IPS-15b (cell line): ENCODE results near the gene PPP4R2.
"Not testable (repeated sequence)": the region's sequence is repeated elsewhere in the genome, so short reads cannot be mapped to it uniquely, and the experiment has no call there.

Experiments
- H3K27me3 ChIP-seq: one replicate; pipeline ENCODE4 v1.6.1; 2013; ENCODE audit warnings: low read length; ENCODE audit not compliant: control insufficient read depth, insufficient read depth
- H3K36me3 ChIP-seq: one replicate; pipeline ENCODE4 v1.6.1; 2013; ENCODE audit warnings: low read length; ENCODE audit not compliant: control insufficient read depth, insufficient read depth
- H3K4me1 ChIP-seq: one replicate; pipeline ENCODE4 v1.6.1; 2013; ENCODE audit warnings: mild to moderate bottlenecking, low read length; ENCODE audit not compliant: control insufficient read depth, insufficient read depth
- H3K4me3 ChIP-seq: one replicate; pipeline ENCODE4 v1.5.1; 2013; ENCODE audit warnings: low read depth, low read length
- H3K9ac ChIP-seq: one replicate; pipeline ENCODE4 v1.6.1; 2013; ENCODE audit warnings: low read depth, mild to moderate bottlenecking, low read length
- H3K9me3 ChIP-seq: one replicate; pipeline ENCODE4 v1.6.1; 2013; ENCODE audit warnings: mild to moderate bottlenecking, low read length; ENCODE audit not compliant: control insufficient read depth, insufficient read depth

The PPP4R2 gene

DNA sequence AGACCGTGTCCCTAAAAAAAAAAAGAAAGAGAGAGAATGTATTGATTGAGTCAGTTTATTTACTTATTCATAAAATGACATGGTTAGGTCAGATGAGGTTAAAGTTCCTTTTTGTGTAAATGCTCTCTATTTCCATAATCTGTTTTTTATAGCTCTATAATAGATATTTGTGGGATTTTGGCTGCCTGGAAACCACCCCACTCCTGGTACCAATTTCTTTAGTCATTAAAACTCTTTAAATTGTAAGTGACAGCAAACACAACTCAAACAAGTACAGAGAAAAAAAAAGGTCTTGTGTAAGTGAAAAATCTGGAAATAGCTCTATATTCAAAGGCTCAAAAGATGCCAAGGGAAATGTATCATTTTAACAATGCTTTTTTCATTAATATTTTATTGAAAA lies 11.0 kb upstream of the PPP4R2 start:
- H3K9ac ChIP-seq: no peak overlapping the region
- no peak overlapping the region for H3K4me3 ChIP-seq
- no peaks in the 10 kb centered on the region for H3K36me3 ChIP-seq
- H3K27me3 ChIP-seq: no peaks in the 10 kb centered on the region
- no peaks in the 10 kb centered on the region for H3K4me1 ChIP-seq
- H3K9me3 ChIP-seq: peaks cover 5% of the 10 kb centered on the region

DNA sequence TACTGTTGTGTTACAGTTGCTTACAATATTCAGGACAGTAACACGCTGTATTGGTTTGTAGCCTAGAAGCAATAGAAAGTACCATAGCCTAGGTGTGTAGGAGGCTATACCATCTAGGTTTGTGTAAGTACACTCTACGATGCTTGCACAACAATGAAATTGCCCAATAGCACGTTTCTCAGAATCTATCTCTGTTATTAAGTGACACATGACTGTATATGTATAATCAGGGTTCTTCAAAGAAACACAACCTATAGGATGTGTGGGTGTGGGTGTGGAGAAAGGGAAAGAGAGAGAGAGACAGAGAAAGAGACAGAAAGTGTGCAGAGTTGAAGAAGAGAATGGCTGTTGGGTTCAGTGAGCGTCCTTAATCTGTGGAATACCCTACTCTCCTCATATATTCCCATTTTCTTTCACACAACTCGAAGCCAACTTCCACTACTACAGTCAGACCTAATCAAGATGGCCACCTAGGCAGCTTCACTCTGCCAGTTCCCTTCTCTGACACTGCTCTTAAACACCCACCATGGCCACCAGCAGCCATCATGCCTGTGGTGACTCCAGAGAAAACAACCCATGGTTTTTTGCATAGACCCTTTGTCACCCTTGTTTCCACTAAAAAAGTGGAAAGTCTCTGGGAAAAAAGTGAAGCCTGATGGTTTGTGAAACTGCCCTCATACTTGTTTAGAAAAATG lies 5.8 kb upstream of the PPP4R2 start:
- H3K4me3 ChIP-seq: no peak overlapping the region
- peaks cover 4% of the 10 kb centered on the region for H3K4me1 ChIP-seq
- peaks cover under 1% of the 10 kb centered on the region for H3K9me3 ChIP-seq
- H3K36me3 ChIP-seq: no peaks in the 10 kb centered on the region
- no peaks in the 10 kb centered on the region for H3K27me3 ChIP-seq
- no peak overlapping the region for H3K9ac ChIP-seq

DNA sequence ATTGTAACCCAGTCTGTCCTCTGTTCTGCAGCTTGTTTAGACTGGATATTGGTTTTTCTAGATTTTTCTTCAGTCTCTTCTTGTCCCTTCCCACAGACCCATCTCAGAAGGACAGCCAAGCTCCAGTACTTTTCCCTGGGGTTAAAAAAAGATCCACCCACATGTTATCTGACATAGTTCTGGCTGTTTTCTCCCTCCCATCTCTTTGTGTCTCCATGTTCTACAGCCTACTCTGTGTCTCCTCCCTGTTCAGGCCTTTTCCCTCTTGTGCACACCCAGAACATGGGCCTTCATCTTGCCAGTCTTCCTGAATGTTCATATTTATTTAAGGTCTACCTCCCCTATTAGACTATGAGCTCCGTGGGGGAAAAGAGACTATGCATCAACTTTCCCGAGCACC lies 5.1 kb upstream of the PPP4R2 start:
- Histone ChIP-seq H3K9me3 (no peaks in the 10 kb centered on the region), H3K9ac (no peak overlapping the region), H3K4me3 (no peak overlapping the region), H3K4me1 (peaks cover 4% of the 10 kb centered on the region), H3K36me3 (no peaks in the 10 kb centered on the region), H3K27me3 (no peaks in the 10 kb centered on the region)

DNA sequence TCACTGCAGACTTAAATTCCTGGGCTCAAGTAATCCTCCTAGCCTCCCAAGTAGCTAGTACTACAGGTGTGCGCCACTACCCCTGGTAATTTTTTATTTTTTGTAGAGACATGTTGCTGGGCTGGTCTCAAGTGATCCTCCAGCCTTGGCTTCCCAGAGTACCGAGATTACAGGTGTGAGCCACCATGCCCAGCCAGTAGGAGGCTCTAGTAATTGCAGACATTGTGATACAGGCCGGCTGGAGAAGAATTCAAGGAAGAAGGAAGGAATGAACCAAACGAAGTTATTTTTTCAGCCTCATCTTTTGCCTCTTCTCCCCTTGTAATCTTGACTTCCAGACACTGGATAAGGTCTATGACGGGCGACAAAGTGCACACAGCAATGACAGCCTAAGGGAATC lies 3.2 kb upstream of the PPP4R2 start:
- no peak overlapping the region for H3K4me3 ChIP-seq
- H3K36me3 ChIP-seq: no peaks in the 10 kb centered on the region
- H3K9me3 ChIP-seq: no peaks in the 10 kb centered on the region
- H3K27me3 ChIP-seq: no peaks in the 10 kb centered on the region
- no peak overlapping the region for H3K9ac ChIP-seq
- peaks cover 7% of the 10 kb centered on the region for H3K4me1 ChIP-seq

DNA sequence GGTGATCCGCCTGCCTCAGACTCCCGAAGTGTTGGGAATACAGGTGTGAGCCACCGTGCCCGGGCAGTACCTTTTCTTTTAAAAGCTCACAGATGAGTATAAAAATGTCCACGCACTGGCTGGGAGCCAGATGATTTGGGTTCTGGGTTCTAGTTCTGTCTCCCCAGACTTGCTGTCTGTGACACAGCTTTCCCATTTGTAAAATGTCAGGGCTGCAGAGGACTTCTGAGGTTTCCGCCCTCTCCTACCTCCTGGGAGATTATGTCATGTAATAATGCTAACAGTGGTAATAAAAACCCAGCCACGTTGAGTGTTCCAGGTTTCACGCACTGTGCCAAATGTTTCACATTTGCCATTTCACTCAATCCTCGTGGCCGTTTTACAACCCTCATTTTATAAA lies 1.3 kb upstream of the PPP4R2 start:
- Histone ChIP-seq H3K9ac (no peak overlapping the region), H3K36me3 (peaks cover 10% of the 10 kb centered on the region), H3K4me3 (no peak overlapping the region), H3K4me1 (peaks cover 17% of the 10 kb centered on the region), H3K27me3 (no peaks in the 10 kb centered on the region), H3K9me3 (no peaks in the 10 kb centered on the region)

DNA sequence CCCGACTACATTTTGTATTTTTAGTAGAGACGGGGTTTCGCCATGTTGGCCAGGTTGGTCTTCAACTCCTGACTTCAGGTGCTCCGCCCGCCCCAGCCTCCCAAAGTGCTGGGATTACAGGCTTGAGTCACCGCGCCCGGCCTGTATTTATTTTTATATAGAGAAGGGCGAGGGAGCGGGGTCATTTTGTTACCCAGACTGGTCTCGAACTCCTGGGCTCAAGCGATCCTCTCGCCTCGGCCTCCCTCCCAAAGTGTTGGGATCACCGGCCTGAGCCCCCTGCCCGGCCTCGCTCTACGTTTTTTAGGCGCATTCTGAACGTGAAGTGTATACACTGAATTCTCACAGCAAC lies 514 bp upstream of the PPP4R2 start:
- peaks cover 14% of the 10 kb centered on the region for H3K36me3 ChIP-seq
- H3K4me1 ChIP-seq: peaks cover 17% of the 10 kb centered on the region
- no peaks in the 10 kb centered on the region for H3K27me3 ChIP-seq
- no peak overlapping the region for H3K9ac ChIP-seq
- H3K4me3 ChIP-seq: peak overlapping the region; percentile 59
- H3K9me3 ChIP-seq: no peaks in the 10 kb centered on the region

DNA sequence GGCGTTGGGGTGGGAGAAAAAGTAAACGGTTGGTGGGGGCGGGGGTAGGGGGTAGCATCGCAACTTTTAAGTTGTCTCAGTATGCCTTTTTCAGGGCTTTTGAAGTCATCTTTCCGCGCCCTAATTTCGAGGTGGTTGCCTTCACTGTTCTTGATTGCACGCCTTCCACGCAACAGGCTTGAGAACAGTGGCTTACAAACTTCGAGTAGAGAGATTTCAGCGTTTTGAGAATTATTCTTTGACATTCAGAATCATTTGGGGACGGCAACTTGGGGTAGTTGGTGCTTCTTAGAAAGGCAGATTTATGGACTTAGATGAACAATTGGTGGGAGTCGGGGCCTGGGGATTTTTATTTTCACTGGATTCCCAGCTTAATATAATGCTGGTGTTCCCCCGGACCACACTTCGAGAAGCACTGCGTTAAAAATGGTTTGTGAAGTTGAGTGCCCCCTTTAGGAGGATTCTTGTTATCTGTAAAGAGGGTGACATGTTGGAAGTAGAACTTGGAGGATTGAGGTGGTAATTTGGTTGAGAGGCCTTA lies 880 bp downstream of the PPP4R2 start:
- H3K4me1 ChIP-seq: peaks cover 21% of the 10 kb centered on the region
- H3K9me3 ChIP-seq: no peaks in the 10 kb centered on the region
- peak overlapping the region; percentile 97 for H3K9ac ChIP-seq
- H3K4me3 ChIP-seq: peak overlapping the region; percentile 94
- H3K27me3 ChIP-seq: no peaks in the 10 kb centered on the region
- peaks cover 16% of the 10 kb centered on the region for H3K36me3 ChIP-seq

DNA sequence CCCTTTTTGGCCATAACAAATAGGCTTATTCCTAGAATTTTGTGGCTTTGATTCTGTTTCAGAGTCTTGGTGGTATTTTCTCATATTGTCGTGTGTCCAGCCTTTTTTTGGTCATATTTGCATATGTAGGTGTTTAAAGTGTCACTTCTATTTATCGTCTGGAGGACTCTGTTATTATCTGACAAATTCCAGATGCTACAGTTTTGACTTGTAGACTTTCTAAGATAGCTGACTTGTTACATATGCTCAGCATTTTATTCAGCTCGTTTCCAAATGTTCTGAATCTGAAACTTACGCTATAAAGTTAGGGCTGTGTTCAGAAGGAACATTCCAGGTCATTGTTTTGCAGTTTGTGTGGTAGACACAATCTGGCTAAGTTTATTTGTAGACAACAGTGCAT lies 1.9 kb downstream of the PPP4R2 start:
- H3K4me3 ChIP-seq: peak overlapping the region; percentile 94
- H3K4me1 ChIP-seq: peaks cover 20% of the 10 kb centered on the region
- H3K27me3 ChIP-seq: no peaks in the 10 kb centered on the region
- H3K9ac ChIP-seq: peak overlapping the region; percentile 39
- peaks cover 16% of the 10 kb centered on the region for H3K36me3 ChIP-seq
- H3K9me3 ChIP-seq: no peaks in the 10 kb centered on the region

DNA sequence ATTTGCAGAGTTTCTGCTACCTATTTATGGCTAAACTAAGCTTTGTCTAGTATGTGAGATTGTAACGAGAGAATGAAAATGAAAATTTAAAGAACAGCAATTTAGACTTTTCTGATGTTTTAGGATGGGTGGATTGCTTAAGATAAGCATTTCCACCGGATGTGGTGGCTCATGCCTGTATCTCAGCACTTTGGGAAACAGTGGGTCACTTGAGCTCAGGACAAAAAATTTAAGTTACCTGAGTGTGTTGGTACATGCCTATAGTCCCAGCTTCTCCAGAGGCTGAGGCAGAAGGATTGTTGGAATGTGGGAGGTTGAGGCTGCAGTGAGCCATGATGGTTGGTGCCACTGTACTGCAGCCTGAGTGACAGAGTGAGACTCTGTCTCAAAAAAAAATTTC lies 3.3 kb downstream of the PPP4R2 start:
- Histone ChIP-seq H3K27me3 (no peaks in the 10 kb centered on the region), H3K4me1 (peaks cover 19% of the 10 kb centered on the region), H3K9me3 (no peaks in the 10 kb centered on the region), H3K4me3 (peak overlapping the region; percentile 20), H3K9ac (no peak overlapping the region), H3K36me3 (peaks cover 16% of the 10 kb centered on the region)

DNA sequence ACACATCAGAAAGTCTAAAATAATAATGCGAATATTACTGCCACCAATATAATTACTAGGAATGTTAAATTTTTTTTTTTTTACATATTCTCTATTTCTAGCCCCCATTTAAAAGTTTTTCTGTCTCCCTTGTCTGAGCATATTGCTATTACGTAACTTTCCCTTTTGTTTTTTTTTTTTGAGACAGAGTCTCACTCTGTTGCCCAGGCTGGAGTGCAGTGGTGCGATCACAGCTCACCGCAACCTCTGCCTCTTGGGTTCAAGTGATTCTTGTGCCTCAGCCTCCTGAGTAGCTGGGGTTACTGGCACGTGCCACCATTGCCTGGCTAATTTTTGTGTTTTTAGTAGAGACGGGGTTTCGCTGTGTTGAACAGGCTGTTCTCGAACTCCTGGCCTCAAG lies 6.4 kb downstream of the PPP4R2 start:
- Histone ChIP-seq H3K36me3 (peaks cover 16% of the 10 kb centered on the region), H3K4me1 (peaks cover 16% of the 10 kb centered on the region)
- not testable (repeated sequence) for H3K9me3 ChIP-seq, H3K9ac ChIP-seq, H3K27me3 ChIP-seq, H3K4me3 ChIP-seq

DNA sequence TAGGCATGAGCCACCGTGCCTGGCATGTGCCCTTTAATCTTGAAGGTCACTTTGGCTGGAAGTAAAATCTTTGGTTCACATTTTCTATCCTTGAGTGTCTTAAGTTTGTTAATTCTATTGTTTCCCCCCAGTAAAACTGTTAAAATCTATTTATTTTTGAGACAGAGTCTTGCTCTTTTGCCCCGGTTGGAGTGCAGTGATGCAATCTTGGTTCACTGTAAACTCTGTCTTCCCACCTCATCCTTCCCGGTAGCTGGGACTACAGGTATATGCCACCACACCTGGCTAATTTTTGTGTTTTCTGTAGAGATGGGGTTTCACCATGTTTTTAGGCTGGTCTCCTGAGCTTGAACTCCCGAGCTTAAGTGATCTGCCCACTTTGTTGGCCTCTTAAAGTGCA lies 7.7 kb downstream of the PPP4R2 start:
- H3K9me3 ChIP-seq: no peaks in the 10 kb centered on the region
- no peaks in the 10 kb centered on the region for H3K27me3 ChIP-seq
- no peak overlapping the region for H3K9ac ChIP-seq
- peaks cover 8% of the 10 kb centered on the region for H3K4me1 ChIP-seq
- H3K4me3 ChIP-seq: no peak overlapping the region
- H3K36me3 ChIP-seq: peaks cover 7% of the 10 kb centered on the region

DNA sequence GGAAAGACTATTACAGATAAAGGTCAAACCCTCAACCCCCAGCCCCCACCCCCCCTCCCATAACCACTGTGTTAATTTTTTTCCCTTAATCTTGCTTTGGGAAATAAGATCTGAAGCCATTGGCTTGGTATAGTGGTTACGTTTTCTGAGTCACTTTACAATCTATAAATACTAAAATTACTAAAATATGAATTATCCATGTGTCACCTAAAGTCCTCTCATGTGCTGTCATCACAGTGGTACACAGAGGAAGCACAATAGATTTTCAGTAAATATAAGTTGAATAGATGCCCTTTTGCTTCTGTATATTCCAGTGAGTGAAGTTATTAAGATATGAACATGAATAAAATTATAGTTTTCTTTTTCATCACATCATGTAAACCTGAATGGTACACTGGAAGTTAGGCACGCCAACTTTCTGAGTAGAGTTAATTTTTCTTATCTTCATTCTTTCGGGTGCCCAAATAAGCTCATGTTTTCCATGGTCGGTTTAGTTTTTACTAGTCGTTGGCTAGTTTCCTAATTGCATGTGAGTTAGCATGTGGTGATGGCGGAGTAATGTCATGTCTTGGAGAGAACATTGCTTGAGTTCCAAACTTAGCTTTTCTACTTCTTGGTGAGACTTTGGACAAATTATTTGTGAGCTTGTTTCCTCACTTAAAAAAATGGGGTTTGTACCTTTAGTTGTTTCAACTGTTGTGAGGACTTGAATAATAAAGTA lies 11.5 kb downstream of the PPP4R2 start:
- H3K4me1 ChIP-seq: peaks cover 2% of the 10 kb centered on the region
- no peaks in the 10 kb centered on the region for H3K27me3 ChIP-seq
- H3K9ac ChIP-seq: no peak overlapping the region
- no peak overlapping the region for H3K4me3 ChIP-seq
- H3K36me3 ChIP-seq: no peaks in the 10 kb centered on the region
- H3K9me3 ChIP-seq: no peaks in the 10 kb centered on the region
